Endothelial cell of umbilical vein (primary cell): ENCODE measurements around the gene TRIM52. TPM values are rescaled to one million over a fixed set of nuclear protein-coding genes. Genes with fewer than 3 reads are reported as not detected.

Experiments
- BruUV-seq: library from RNA; stranded (reverse); fragments of 400-500 nt; replicated peaks from 2 replicates; lab custom pipeline; 2021; lab: Mats Ljungman, UMichigan
- CTCF ChIA-PET: fragments of 300-600, 350-600 bp; sonication (Branson Sonifier 250); formaldehyde crosslinking; loops from one replicate; lab custom pipeline; 2021; ENCODE audit warnings: antibody characterized with exemption, inconsistent platforms; lab: Charles Lee
- POLR2A ChIA-PET: fragments of 300-600, 350-600 bp; sonication (Branson Sonifier 250); formaldehyde crosslinking; loops from one replicate; lab custom pipeline; 2021; ENCODE audit warnings: antibody characterized with exemption, inconsistent platforms; lab: Charles Lee
- DNase-seq: peaks from one replicate; pipeline ENCODE4 v3.0.0-alpha.2; 2011; ENCODE audit warnings: low read depth, low spot score
- FAIRE-seq: peaks from 2 replicates; lab custom pipeline; 2011; peaks lifted over from hg19 to GRCh38; lab: Jason Lieb, UNC
- H2AFZ ChIP-seq: 2 replicates; pipeline ENCODE4 v1.6.0; 2012; ENCODE audit warnings: low read depth, low read length, control low read depth, inconsistent platforms
- H3K27ac ChIP-seq: 2 replicates; pipeline ENCODE4 v1.5.1; 2011; ENCODE audit warnings: low read depth, mild to moderate bottlenecking, control low read depth, low read length, moderate library complexity; ENCODE audit not compliant: insufficient read depth
- H3K27me3 ChIP-seq, 2 experiments: 2 replicates each; pipeline versions ENCODE4 v1.6.0 to v1.6.1; 2011; ENCODE audit warnings: low read length in 2 of 2, mixed read lengths in 1 of 2; ENCODE audit not compliant: control insufficient read depth in 2 of 2, insufficient read depth in 2 of 2
- H3K36me3 ChIP-seq, 2 experiments: 2 replicates in 1 of 2; 3 replicates in 1 of 2; pipeline ENCODE4 v1.5.1; 2011; ENCODE audit warnings: low read length in 2 of 2, mild to moderate bottlenecking in 1 of 2, moderate library complexity in 1 of 2; ENCODE audit not compliant: control insufficient read depth in 2 of 2, insufficient read depth in 2 of 2; ENCODE audit errors: extremely low read depth in 1 of 2
- H3K4me1 ChIP-seq: 3 replicates; pipeline ENCODE4 v1.5.1; 2011; ENCODE audit warnings: mild to moderate bottlenecking, low read length; ENCODE audit not compliant: control insufficient read depth, insufficient read depth; ENCODE audit errors: extremely low read depth
- H3K4me2 ChIP-seq: 2 replicates; pipeline ENCODE4 v1.6.1; 2011; ENCODE audit warnings: low read length, control low read depth, mixed read lengths; ENCODE audit not compliant: insufficient read depth
- H3K4me3 ChIP-seq, 3 experiments: fragments of 200-600 bp in 1 of 3; sonication (generic), shearing (Covaris generic) in 1 of 3; replicated peaks in 1 of 3; 2 replicates each; pipeline ENCODE4 v1.5.1; 2011 to 2016; ENCODE audit warnings: control low read depth in 3 of 3, low read length in 3 of 3, mild to moderate bottlenecking in 2 of 3, inconsistent platforms in 1 of 3, low read depth in 1 of 3, moderate library complexity in 1 of 3; ENCODE audit not compliant: insufficient read depth in 1 of 3
- H3K79me2 ChIP-seq: 2 replicates; pipeline ENCODE4 v1.6.0; 2012; ENCODE audit warnings: low read length, inconsistent platforms; ENCODE audit not compliant: control insufficient read depth, insufficient read depth
- H3K9ac ChIP-seq: replicated peaks from 2 replicates; pipeline ENCODE3; 2011; ENCODE audit warnings: low read length, control low read depth; ENCODE audit not compliant: insufficient read depth; ENCODE audit errors: extremely low read depth
- H3K9me1 ChIP-seq: replicated peaks from 3 replicates; pipeline ENCODE4 v1.6.0; 2011; ENCODE audit warnings: mild to moderate bottlenecking, low read length; ENCODE audit not compliant: control insufficient read depth, insufficient read depth; ENCODE audit errors: extremely low read depth
- H3K9me3 ChIP-seq: replicated peaks from 2 replicates; pipeline ENCODE4 v1.5.1; 2012; ENCODE audit warnings: low read length, inconsistent platforms; ENCODE audit not compliant: control insufficient read depth, insufficient read depth
- H4K20me1 ChIP-seq: replicated peaks from 2 replicates; pipeline ENCODE3; 2011; ENCODE audit warnings: mild to moderate bottlenecking, low read length; ENCODE audit not compliant: control insufficient read depth, insufficient read depth; ENCODE audit errors: extremely low read depth
- CTCF ChIP-seq, 2 donors: IDR thresholded peaks; 1 replicate in 1 of 2; 2 replicates in 1 of 2; pipeline ENCODE4 v1.5.1; 2011; ENCODE audit warnings: low read length in 2 of 2, mild to moderate bottlenecking in 2 of 2, moderate library complexity in 2 of 2, control low read depth in 1 of 2, inconsistent platforms in 1 of 2, low read depth in 1 of 2; ENCODE audit not compliant: insufficient read depth in 1 of 2; ENCODE audit errors: extremely low read depth in 1 of 2
- EZH2 ChIP-seq: IDR thresholded peaks from 2 replicates; pipeline ENCODE4 v1.6.1; 2012; ENCODE audit warnings: borderline replicate concordance, low read depth, mild to moderate bottlenecking, moderate library complexity, low read length, inconsistent platforms; ENCODE audit not compliant: severe bottlenecking
- FOS ChIP-seq: IDR thresholded peaks from 2 replicates; pipeline ENCODE4 v1.6.1; 2011; ENCODE audit warnings: mild to moderate bottlenecking, low read length, moderate library complexity, borderline replicate concordance; ENCODE audit not compliant: insufficient read depth
- GATA2 ChIP-seq: IDR thresholded peaks from 2 replicates; pipeline ENCODE4 v1.7.0; 2011; ENCODE audit warnings: low read depth, mild to moderate bottlenecking, moderate library complexity, mixed read lengths, low read length; ENCODE audit not compliant: insufficient read length, insufficient read depth
- JUN ChIP-seq: IDR thresholded peaks from 2 replicates; pipeline ENCODE4 v1.6.1; 2011; ENCODE audit warnings: borderline replicate concordance, low read depth; ENCODE audit not compliant: insufficient read length, insufficient read depth
- MAX ChIP-seq: IDR thresholded peaks from 2 replicates; pipeline ENCODE4 v1.6.1; 2011; ENCODE audit not compliant: insufficient read depth, insufficient read length
- MYC ChIP-seq: IDR thresholded peaks from one replicate; pipeline ENCODE4 v1.6.1; 2011; ENCODE audit warnings: mild to moderate bottlenecking, low read depth, low read length
- POLR2A ChIP-seq: IDR thresholded peaks from 2 replicates; pipeline ENCODE4 v1.6.1; 2012; ENCODE audit warnings: low read depth, mild to moderate bottlenecking, control low read depth, low read length
- POLR2AphosphoS5 ChIP-seq: IDR thresholded peaks from 2 replicates; pipeline ENCODE4 v1.6.1; 2012; ENCODE audit warnings: low read depth, mild to moderate bottlenecking, control low read depth, low read length, moderate library complexity; ENCODE audit not compliant: insufficient read depth
- dilution Hi-C: fragments of 300-500 bp; cut with MboI; formaldehyde crosslinking; loops from one replicate; pipeline ENCODE4 v1.15.0; 2019; ENCODE audit warnings: low sequenced_read_pairs; ENCODE audit not compliant: extremely low pct_ligation_motif_present
- intact Hi-C: fragments of 100-400 bp; cut with micrococcal nuclease; formaldehyde crosslinking; loops from one replicate; pipeline ENCODE4 v1.10.0; 2022
- polyA plus RNA-seq, 4 experiments: library from polyadenylated mRNA; depleted of rRNA in 3 of 4; stranded (reverse) in 3 of 4; unstranded in 1 of 4; fragments of >200 nt; gene quantifications; 2 replicates each; pipeline versions ENCODE4 v1.2.1 to v1.2.3, GENCODE V29; 2011 to 2012; ENCODE audit warnings: missing spikeins in 1 of 4
- total RNA-seq: library from RNA; stranded (reverse); gene quantifications from 2 replicates; pipeline ENCODE4 v1.2.3, GENCODE V29; 2021

Gene TRIM52
- total and polyA plus RNA-seq, 2 donors (not counting 3 experiments of a cell fraction or from before 2014, with no cell fraction given) = 5.6 to 10.1 TPM

GRCh38 chr5:181224390-181225229, 36.3 kb downstream of the TRIM52 start:
- peak overlapping the region in 1 of 3 experiments; percentile 76 for H3K4me3 ChIP-seq
- no peak overlapping the region for H3K9ac ChIP-seq
- H3K27me3 ChIP-seq = no peaks in the 10 kb centered on the region
- no peaks in the 10 kb centered on the region for H3K9me1 ChIP-seq
- ChIA-PET CTCF (interaction anchor here (0.9 to 1.2 kb wide), 2 partner anchors 16 to 26 kb away, joined by 3 read pairs; no protein-coding TSS in a partner anchor), POLR2A (no interaction called here)
- DNase-seq = no peak
- H3K4me2 ChIP-seq = peak overlapping the region; percentile 18
- no peaks in the 10 kb centered on the region for H3K36me3 ChIP-seq
- H2AFZ ChIP-seq = peak overlapping the region; percentile 3
- BruUV-seq = no TSS peak
- dilution Hi-C loops (no loop called here), intact Hi-C loops (no loop called here)
- TF ChIP-seq FOS (no peak), MAX (no peak), POLR2AphosphoS5 (no peak), MYC (no peak), JUN (no peak), POLR2A (no peak), CTCF (IDR thresholded peaks at IDR 0.05; ENCODE audit: extremely low read depth in 1 of 2, insufficient read depth in 1 of 2, low read depth in 1 of 2, low read length in 2 of 2) (no peak), GATA2 (no peak), EZH2 (no peak)
- H4K20me1 ChIP-seq = no peaks in the 10 kb centered on the region
- H3K4me1 ChIP-seq = peaks cover 12% of the 10 kb centered on the region
- H3K79me2 ChIP-seq = peaks cover 9% of the 10 kb centered on the region
- H3K9me3 ChIP-seq = no peaks in the 10 kb centered on the region
- no peak for FAIRE-seq
- no peak overlapping the region for H3K27ac ChIP-seq
